Measurements from ENCODE around the gene MTMR3. TPM values are rescaled to one million over a fixed set of nuclear protein-coding genes. Genes with fewer than 3 reads are reported as not detected.

MTMR3 gene
- total and polyA plus RNA-seq, 4 donors: 13.6 to 86.0 (median 41.3) TPM

DNA sequence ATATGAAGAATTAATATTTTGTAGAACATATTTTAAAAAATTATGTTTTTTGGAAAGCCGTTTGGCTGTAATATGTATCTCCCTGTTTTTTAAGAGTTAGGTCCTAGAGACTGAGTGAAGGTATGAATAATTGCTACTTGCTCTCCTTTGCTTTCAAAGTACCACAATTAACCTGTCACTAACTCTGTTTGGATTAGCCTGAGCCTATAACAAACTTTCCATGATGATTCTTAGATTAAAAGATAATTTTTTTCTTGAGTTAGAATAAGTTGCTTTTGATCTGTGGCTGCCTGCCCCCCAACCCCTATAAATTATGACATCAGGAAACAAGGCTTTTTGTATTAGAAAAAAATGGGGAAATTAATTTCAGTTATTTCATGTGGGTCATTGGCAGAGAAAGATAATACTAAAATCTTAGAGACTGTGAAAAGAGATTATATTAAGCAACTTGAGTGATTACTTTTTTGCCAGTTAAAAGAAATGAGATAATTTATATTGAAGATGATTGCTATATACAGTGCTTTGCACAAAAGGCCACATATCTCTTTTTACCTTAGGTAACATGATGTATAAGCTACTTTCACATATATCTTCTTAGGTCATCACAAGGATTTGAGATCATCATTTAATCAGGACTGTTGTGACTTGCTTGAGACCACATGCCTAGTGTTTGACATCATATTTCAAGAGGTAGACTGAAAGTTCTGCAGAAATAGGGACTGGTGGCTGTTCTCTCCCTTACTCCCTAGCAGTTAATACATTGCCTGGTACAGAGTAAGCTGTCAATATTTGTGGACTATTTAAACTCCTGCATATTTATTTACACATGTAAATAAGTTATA, 9.6 kb downstream of the MTMR3 start:
- Histone ChIP-seq H3K9ac (ENCODE audit: insufficient read depth in 1 of 2, low read length in 2 of 2) (no peak overlapping the region), H3K36me3 (ENCODE audit: control insufficient read depth in 4 of 4, insufficient read depth in 4 of 4, low read length in 4 of 4) (no peaks in the 10 kb centered on the region), H3K4me3 (no peak overlapping the region), H3K9me3 (ENCODE audit: control insufficient read depth in 4 of 4, insufficient read depth in 3 of 4, low read length in 3 of 4) (no peaks in the 10 kb centered on the region), H3K4me1 (ENCODE audit: control insufficient read depth in 5 of 5, insufficient read depth in 5 of 5, low read length in 5 of 5) (peaks cover 0 to 6% (median 0%) of the 10 kb centered on the region in 5 donors), H3K27ac (ENCODE audit: low read depth in 1 of 2, low read length in 1 of 2) (no peak overlapping the region), H3K27me3 (ENCODE audit: control insufficient read depth in 3 of 3, insufficient read depth in 3 of 3, low read length in 2 of 3) (no peaks in the 10 kb centered on the region)
- 57 to 73% methylated on average over 1 of the region's 1 CpG for WGBS, 2 donors
- TF ChIP-seq, protein P1, sequence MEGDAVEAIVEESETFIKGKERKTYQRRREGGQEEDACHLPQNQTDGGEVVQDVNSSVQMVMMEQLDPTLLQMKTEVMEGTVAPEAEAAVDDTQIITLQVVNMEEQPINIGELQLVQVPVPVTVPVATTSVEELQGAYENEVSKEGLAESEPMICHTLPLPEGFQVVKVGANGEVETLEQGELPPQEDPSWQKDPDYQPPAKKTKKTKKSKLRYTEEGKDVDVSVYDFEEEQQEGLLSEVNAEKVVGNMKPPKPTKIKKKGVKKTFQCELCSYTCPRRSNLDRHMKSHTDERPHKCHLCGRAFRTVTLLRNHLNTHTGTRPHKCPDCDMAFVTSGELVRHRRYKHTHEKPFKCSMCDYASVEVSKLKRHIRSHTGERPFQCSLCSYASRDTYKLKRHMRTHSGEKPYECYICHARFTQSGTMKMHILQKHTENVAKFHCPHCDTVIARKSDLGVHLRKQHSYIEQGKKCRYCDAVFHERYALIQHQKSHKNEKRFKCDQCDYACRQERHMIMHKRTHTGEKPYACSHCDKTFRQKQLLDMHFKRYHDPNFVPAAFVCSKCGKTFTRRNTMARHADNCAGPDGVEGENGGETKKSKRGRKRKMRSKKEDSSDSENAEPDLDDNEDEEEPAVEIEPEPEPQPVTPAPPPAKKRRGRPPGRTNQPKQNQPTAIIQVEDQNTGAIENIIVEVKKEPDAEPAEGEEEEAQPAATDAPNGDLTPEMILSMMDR (IDR thresholded peaks at IDR 0.05; ENCODE audit: control extremely low read depth, extremely low read depth): no peak
- ATAC-seq (ENCODE audit: insufficient read depth, low FRiP score) (no peak), DNase-seq (no peak)

- no peaks in the 10 kb centered on the region for H3K9me3 ChIP-seq (ENCODE audit: control insufficient read depth in 4 of 4, insufficient read depth in 3 of 4, low read length in 3 of 4)
- WGBS, 2 donors: 82 to 94% methylated on average over 1 of the region's 1 CpG
- DNase-seq (no peak), ATAC-seq (ENCODE audit: insufficient read depth, low FRiP score) (no peak)
- no peak overlapping the region for H3K4me3 ChIP-seq
- no peaks in the 10 kb centered on the region for H3K27me3 ChIP-seq (ENCODE audit: control insufficient read depth in 3 of 3, insufficient read depth in 3 of 3, low read length in 2 of 3)
- no peak overlapping the region for H3K27ac ChIP-seq (ENCODE audit: low read depth in 1 of 2, low read length in 1 of 2)
- H3K9ac ChIP-seq (ENCODE audit: insufficient read depth in 1 of 2, low read length in 2 of 2): no peak overlapping the region
- H3K36me3 ChIP-seq (ENCODE audit: control insufficient read depth in 4 of 4, insufficient read depth in 4 of 4, low read length in 4 of 4): no peaks in the 10 kb centered on the region
- peaks cover 0 to 9% (median 6%) of the 10 kb centered on the region in 5 donors for H3K4me1 ChIP-seq (ENCODE audit: control insufficient read depth in 5 of 5, insufficient read depth in 5 of 5, low read length in 5 of 5)
- TF ChIP-seq, protein P1 (IDR thresholded peaks at IDR 0.05; ENCODE audit: control extremely low read depth, extremely low read depth): no peak
Observed at GRCh38 chr22:29901354-29901753, 18.4 kb downstream of the MTMR3 start.

DNA sequence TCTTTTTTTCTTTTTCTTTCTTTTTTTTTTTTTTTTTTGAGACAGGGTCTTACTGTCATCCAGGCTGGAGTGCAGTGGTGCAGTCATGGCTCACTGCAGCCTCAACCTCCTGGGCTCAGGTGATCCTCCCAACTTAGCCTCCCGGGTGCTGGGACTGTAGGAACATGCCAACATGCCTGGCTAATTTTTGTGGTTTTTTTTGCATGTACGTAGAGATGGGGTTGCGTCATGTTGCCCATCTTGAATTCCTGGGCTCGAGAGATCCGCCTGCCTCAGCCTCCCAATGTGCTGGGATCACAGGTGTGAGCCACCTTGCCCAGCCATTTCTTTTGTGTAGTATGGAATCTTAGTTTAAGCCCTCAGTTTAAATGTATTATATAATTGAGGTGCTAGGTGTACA, 20.4 kb downstream of the MTMR3 start:
- no peaks in the 10 kb centered on the region for H3K36me3 ChIP-seq (ENCODE audit: control insufficient read depth in 4 of 4, insufficient read depth in 4 of 4, low read length in 4 of 4)
- WGBS, 2 donors: 64 to 87% methylated on average over 5 of the region's 5 CpGs
- H3K27ac ChIP-seq (ENCODE audit: low read depth in 1 of 2, low read length in 1 of 2): no peak overlapping the region
- H3K27me3 ChIP-seq (ENCODE audit: control insufficient read depth in 3 of 3, insufficient read depth in 3 of 3, low read length in 2 of 3): no peaks in the 10 kb centered on the region
- no peak overlapping the region for H3K9ac ChIP-seq (ENCODE audit: insufficient read depth in 1 of 2, low read length in 2 of 2)
- H3K4me1 ChIP-seq (ENCODE audit: control insufficient read depth in 5 of 5, insufficient read depth in 5 of 5, low read length in 5 of 5): peaks cover 0 to 18% (median 9%) of the 10 kb centered on the region in 5 donors
- ATAC-seq (ENCODE audit: insufficient read depth, low FRiP score): no peak
- DNase-seq: no peak
- H3K9me3 ChIP-seq (ENCODE audit: control insufficient read depth in 4 of 4, insufficient read depth in 3 of 4, low read length in 3 of 4): no peaks in the 10 kb centered on the region
- H3K4me3 ChIP-seq: no peak overlapping the region
- TF ChIP-seq, protein P1 (IDR thresholded peaks at IDR 0.05; ENCODE audit: control extremely low read depth, extremely low read depth): no peak
